Natural killer cell (primary cell): ENCODE data around the gene SLC25A29. TPM values are rescaled to one million over a fixed set of nuclear protein-coding genes. Genes with fewer than 3 reads are reported as not detected.

Experiments used
- ATAC-seq, 3 donors: fragments of 150-1000 bp in 2 of 3; fragments of 200-7000 bp in 1 of 3; cut with Tn5 transposase; 1 replicate in 1 of 3; 2 replicates in 2 of 3; pipeline ENCODE4 v1.10.0; 2021; ENCODE audit warnings: mild to moderate bottlenecking in 2 of 3, moderate library complexity in 2 of 3
- DNase-seq, 2 donors: peaks; one replicate each; pipeline versions ENCODE4 v3.0.0 to v3.0.0-alpha.2; 2013 to 2021; ENCODE audit warnings: mixed read lengths in 1 of 2
- H3K27ac ChIP-seq: one replicate; pipeline ENCODE4 v1.5.1; 2013; ENCODE audit warnings: mild to moderate bottlenecking, low read length
- H3K27me3 ChIP-seq: one replicate; pipeline ENCODE4 v1.6.1; 2013; ENCODE audit warnings: low read length; ENCODE audit not compliant: control insufficient read depth, insufficient read depth
- H3K36me3 ChIP-seq: one replicate; pipeline ENCODE4 v1.6.1; 2013; ENCODE audit warnings: low read length; ENCODE audit not compliant: control insufficient read depth, insufficient read depth
- H3K4me1 ChIP-seq: one replicate; pipeline ENCODE4 v1.6.1; 2013; ENCODE audit warnings: low read length; ENCODE audit not compliant: control insufficient read depth, insufficient read depth
- H3K4me3 ChIP-seq: one replicate; pipeline ENCODE4 v1.5.1; 2013; ENCODE audit warnings: low read length
- H3K9me3 ChIP-seq: one replicate; pipeline ENCODE4 v1.6.1; 2013; ENCODE audit warnings: low read length; ENCODE audit not compliant: control insufficient read depth, insufficient read depth
- H3K27ac Mint-ChIP-seq, 2 donors: one replicate each; pipeline ENCODE4 v1.8.0; 2022; ENCODE audit warnings: mild to moderate bottlenecking in 2 of 2, mixed read lengths in 2 of 2, moderate library complexity in 1 of 2
- H3K27me3 Mint-ChIP-seq, 2 donors: one replicate each; pipeline ENCODE4 v1.8.0; 2022; ENCODE audit warnings: low read depth in 2 of 2, mixed read lengths in 2 of 2
- H3K36me3 Mint-ChIP-seq: one replicate; pipeline ENCODE4 v1.8.0; 2022; ENCODE audit warnings: mixed read lengths
- H3K4me1 Mint-ChIP-seq, 2 donors: one replicate each; pipeline ENCODE4 v1.8.0; 2022; ENCODE audit warnings: mixed read lengths in 2 of 2
- H3K4me3 Mint-ChIP-seq: one replicate; pipeline ENCODE4 v1.8.0; 2022; ENCODE audit warnings: mild to moderate bottlenecking, moderate library complexity, mixed read lengths
- H3K9me3 Mint-ChIP-seq, 2 donors: one replicate each; pipeline ENCODE4 v1.8.0; 2022; ENCODE audit warnings: mixed read lengths in 2 of 2
- CTCF ChIP-seq: fragments of 200-600 bp; IDR thresholded peaks from one replicate; pipeline ENCODE4 v1.8.0; 2022; ENCODE audit warnings: antibody characterized with exemption
- WGBS: methylation state at CpG from one replicate; pipeline ENCODE4 v1.1.7; 2013; ENCODE audit warnings: missing lambda C conversion rate; ENCODE audit not compliant: insufficient coverage; 5-methylcytosine and 5-hydroxymethylcytosine counted together
- intact Hi-C: fragments of 100-400 bp; cut with micrococcal nuclease; formaldehyde crosslinking; loops from one replicate; pipeline ENCODE4 v1.14.2; 2022
- total RNA-seq, 4 donors: library from RNA; stranded (reverse); fragments of 120-200 nt in 1 of 4; gene quantifications; one replicate each; pipeline versions ENCODE4 v1.2.3 to v1.2.4, GENCODE V29; 2013 to 2022

SLC25A29 gene
- total RNA-seq, 3 donors from 2014 or later (not counting 1 experiment from before 2014, with no cell fraction given): 8.6 to 80.7 (median 69.3) TPM

GRCh38 chr14:100333311-100333710 lies 27.1 kb upstream of the SLC25A29 start:
- no peaks in the 10 kb centered on the region for H3K4me1 ChIP-seq
- Mint-ChIP-seq H3K4me1 (no peaks in the 10 kb centered on the region), H3K27ac (no peak overlapping the region), H3K27me3 (no peaks in the 10 kb centered on the region), H3K36me3 (no peaks in the 10 kb centered on the region), H3K4me3 (no peak overlapping the region), H3K9me3 (no peaks in the 10 kb centered on the region)
- H3K4me3 ChIP-seq: no peak overlapping the region
- DNase-seq (no peak), ATAC-seq (no peak)
- H3K9me3 ChIP-seq: no peaks in the 10 kb centered on the region
- no peaks in the 10 kb centered on the region for H3K27me3 ChIP-seq
- 94% methylated on average over 7 of the region's 8 CpGs for WGBS
- H3K36me3 ChIP-seq: peaks cover 13% of the 10 kb centered on the region
- H3K27ac ChIP-seq: no peak overlapping the region
- TF ChIP-seq CTCF: no peak
- intact Hi-C loops: no loop called here

- DNase-seq (no peak), ATAC-seq (no peak)
Observed at GRCh38 chr14:100332797-100333196, 26.6 kb upstream of the SLC25A29 start.

GRCh38 chr14:100332071-100332639 lies 25.9 kb upstream of the SLC25A29 start:
- Mint-ChIP-seq H3K27ac (no peak overlapping the region), H3K4me3 (no peak overlapping the region), H3K9me3 (no peaks in the 10 kb centered on the region), H3K4me1 (no peaks in the 10 kb centered on the region), H3K27me3 (no peaks in the 10 kb centered on the region), H3K36me3 (no peaks in the 10 kb centered on the region)
- Histone ChIP-seq H3K4me3 (no peak overlapping the region), H3K36me3 (peaks cover 8% of the 10 kb centered on the region), H3K9me3 (no peaks in the 10 kb centered on the region), H3K27ac (peak overlapping the region; percentile 59), H3K27me3 (no peaks in the 10 kb centered on the region), H3K4me1 (no peaks in the 10 kb centered on the region)
- TF ChIP-seq CTCF: no peak
- 84% methylated on average over 11 of the region's 11 CpGs for WGBS
- intact Hi-C loops: no loop called here
- ATAC-seq (no peak), DNase-seq (no peak)

More at GRCh38 chr14:100332797-100333196, 26.6 kb upstream of the SLC25A29 start:
- Histone ChIP-seq H3K27ac (peak overlapping the region; percentile 59), H3K36me3 (peaks cover 13% of the 10 kb centered on the region), H3K27me3 (no peaks in the 10 kb centered on the region), H3K4me1 (no peaks in the 10 kb centered on the region), H3K4me3 (no peak overlapping the region), H3K9me3 (no peaks in the 10 kb centered on the region)
- TF ChIP-seq CTCF: no peak
- Mint-ChIP-seq H3K4me3 (no peak overlapping the region), H3K36me3 (no peaks in the 10 kb centered on the region), H3K27me3 (no peaks in the 10 kb centered on the region), H3K27ac (no peak overlapping the region), H3K9me3 (no peaks in the 10 kb centered on the region), H3K4me1 (no peaks in the 10 kb centered on the region)
- 89% methylated on average over 8 of the region's 8 CpGs for WGBS
- intact Hi-C loops: no loop called here

- no peak overlapping the region for H3K27ac Mint-ChIP-seq
- intact Hi-C loops: no loop called here
- Histone ChIP-seq H3K4me1 (no peaks in the 10 kb centered on the region), H3K9me3 (no peaks in the 10 kb centered on the region), H3K4me3 (no peak overlapping the region), H3K36me3 (peaks cover 2% of the 10 kb centered on the region), H3K27me3 (no peaks in the 10 kb centered on the region), H3K27ac (no peak overlapping the region)
- no peak for DNase-seq
- no peak overlapping the region for H3K4me3 Mint-ChIP-seq
- no peak for ATAC-seq
- 86% methylated on average over 13 of the region's 13 CpGs for WGBS
- no peaks in the 10 kb centered on the region for H3K9me3 Mint-ChIP-seq
- no peaks in the 10 kb centered on the region for H3K36me3 Mint-ChIP-seq
- H3K27me3 Mint-ChIP-seq: no peaks in the 10 kb centered on the region
- no peak for TF ChIP-seq CTCF
- H3K4me1 Mint-ChIP-seq: no peaks in the 10 kb centered on the region
Observed at GRCh38 chr14:100330388-100330931, 24.2 kb upstream of the SLC25A29 start.
